DMS153 treated with DMSO at 0.1 percent for 48 hours (cell line): ENCODE results near the gene CASP7.

ENCODE experiments used
- DNase-seq: peaks from one replicate; lab custom pipeline; 2025; ENCODE audit not compliant: unreplicated experiment; lab: John Stamatoyannopoulos, UW

Gene CASP7

DNA sequence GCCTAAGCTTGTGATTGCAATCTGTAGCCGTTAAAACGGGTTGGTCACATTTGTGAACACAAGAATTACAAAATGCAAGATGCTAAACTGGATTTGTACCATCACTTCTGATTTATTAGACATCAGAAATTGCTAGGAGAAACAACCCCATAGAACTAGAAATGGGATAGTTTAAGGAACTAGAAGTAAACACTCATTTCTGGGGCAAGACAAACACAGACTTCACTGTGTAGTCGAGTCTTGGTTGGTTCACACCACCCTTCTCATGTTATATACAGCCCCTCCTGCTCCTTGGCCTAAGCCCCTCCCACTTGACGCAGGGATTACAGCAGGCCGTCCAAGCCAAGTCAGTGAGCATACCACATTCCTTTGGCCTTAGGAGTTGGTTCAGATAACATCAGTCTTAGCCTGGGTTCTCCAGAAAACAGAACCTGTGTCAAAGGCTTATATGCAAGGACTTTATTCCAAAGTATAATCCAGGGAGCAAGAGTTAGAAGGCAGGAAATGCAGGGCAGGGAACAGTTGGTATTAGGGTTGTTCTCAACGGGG is 13.8 kb upstream of the CASP7 start:
- DNase-seq: no peak

DNA sequence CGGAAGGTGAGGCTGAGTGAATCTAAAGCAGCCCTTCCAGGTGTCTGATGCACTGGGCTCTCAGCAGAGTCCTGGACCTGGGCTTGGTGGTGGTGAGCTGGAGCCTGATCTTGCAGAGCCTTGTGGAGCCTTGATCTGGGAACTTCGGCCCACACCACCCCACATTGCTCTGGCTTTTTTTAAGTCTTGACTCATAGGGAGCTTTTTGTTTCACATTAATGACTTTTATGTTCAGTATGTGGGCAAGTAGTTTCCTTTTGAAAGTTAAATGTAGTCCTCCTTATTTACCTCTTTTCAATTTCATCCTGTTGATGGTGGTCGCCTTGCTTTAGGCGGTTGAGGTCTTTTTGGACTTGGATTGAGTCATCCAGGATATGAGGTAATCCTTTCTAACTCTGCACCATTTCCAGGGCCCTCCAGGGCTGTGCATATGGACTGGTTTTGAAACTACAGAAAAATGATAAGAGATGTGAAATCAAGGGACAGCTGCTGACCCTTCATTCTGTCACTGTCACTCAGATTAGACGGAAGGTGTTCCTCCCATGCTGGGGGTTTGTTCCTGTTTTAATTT is 12.9 kb upstream of the CASP7 start:
- DNase-seq: no peak

DNA sequence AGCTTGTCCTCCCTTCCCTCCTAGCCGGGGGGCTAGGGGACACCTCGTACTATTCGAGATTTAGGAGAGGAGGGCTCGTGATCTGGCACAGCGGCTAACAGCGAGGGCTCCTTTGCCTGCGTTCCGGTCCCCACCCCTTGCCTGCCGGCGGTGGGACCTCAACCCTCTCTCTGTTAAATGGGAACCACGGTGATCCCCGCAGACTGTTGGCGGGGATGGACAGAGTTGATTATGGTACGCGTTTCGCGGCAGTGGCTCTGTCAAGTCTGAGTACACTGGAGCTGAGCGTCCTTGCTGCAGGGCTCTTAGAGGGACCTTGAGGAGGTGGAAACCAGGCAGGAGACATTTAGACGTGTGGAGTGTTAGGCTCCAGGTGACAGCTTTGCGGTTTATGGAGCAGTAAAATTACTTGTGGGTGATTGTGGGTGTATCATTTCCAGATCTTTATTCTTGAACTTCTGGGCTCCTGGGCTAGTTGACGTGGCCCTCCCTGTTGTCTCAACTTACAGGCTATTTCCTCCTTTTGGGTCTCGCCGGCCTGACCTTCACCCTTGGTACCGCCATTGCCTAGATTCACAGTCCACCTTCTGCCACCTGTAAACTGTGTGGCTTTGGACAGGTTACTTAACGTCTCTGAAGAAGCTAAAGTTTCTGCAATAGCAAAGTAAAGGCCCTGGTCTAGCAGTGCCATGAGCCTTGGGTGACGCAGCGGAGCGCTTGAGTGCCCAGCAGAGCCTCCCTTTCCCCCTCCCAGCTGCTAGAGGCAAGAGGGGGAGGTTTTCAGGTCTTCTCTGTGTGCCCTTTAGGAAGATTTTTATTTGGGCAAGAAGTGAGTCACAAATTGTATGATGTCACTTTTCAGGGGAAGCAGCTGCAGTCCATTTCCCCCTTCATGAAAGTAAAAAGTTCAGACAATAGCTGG is 739 bp downstream of the CASP7 start:
- DNase-seq: peak; percentile 23

DNA sequence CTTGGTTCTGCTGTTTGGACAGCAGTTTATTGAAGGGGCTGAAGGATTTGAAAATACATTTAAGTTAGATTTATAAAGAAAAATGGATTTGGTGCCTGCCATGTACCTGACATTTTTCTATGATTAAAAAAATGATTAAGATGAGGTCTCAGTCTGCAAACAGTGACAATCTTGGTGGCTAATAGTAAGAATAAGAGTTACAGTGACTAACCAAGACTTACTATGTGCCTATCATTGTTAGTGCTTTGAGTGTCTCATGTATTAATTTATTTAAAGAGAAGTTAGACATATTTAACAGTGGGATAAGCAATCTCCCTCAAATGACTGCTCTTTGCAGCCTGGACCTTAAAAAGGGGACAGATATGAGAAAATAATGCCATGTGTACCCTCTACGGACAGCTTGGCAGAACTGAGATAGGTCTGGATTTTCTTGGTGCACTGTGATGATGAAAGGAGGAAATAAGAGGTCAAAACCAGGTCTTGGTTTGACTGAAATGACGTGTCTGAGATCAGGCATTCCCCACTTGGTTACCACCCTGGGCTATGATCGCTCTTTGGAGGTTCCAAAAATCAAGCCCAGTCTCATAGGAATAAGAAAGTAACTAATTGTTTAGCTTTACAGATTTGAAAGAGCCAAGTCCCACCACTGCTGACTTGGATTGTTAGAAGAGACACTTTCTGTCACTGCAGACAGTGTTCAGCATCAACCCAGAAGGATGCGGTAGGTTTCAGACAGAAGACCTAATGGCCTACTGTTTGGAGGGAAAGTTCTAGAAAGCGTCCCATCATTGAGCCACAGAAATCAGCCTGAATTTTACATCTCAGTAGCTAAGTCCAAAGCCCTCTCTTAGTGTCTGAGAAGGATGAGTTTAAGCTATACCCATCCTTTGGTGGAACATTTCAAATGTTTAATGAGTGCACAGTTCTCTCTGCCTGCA is 2.1 kb downstream of the CASP7 start:
- DNase-seq: no peak

DNA sequence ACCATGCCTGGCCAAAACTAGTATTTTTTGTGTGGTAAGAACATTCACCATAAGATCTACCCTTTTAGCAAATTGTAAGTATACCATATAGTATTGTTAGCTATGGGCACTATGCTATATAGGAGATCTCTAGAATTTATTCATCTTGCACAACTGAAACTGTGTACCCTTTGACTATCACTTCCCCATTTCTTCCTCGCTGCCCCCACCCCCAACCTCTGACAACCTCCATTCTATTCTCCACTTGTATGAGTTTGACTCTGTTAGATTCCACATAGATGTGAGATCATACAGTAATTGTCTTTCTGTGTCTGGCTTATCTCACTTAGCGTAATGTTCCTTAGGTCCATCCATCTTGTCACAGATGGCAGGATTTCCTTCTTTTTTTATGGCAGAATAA is 3.6 kb downstream of the CASP7 start:
- DNase-seq: no peak

DNA sequence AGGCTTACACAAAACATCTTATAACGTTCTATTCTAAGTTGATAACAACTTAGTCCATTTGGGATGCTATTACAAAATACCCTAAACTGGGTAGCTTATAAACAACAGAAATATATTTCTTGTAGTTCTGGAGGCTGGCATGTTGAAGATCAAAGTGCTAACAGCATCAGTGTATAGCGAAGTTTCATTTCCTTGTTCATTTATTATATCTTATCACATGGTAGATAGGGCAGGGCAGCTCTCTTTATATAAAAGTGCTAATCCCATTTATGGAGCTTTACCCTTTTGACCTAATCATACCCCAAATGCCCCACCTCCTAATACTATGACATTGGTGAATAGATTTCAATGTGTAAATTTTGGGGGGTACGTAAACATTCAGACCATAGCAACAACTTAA is 6.3 kb downstream of the CASP7 start:
- no peak for DNase-seq

DNA sequence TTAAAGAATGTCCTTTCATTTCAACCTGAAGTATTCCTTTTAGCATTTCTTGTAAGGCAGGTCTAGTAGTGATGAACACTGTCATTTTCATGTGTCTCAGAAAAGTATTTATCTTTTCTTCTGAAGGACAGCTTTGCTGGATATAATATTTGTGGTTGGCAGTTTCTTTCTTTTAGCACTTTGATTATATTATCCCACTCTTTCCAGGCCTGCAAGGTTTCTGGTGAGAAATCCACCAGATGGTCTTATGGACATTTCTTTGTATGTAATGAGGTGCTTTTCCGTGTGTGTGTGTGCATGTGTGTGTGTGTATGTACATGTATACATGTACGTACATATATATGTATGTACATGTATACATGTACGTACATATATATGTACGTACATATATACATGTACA is 7.3 kb downstream of the CASP7 start:
- DNase-seq: no peak

DNA sequence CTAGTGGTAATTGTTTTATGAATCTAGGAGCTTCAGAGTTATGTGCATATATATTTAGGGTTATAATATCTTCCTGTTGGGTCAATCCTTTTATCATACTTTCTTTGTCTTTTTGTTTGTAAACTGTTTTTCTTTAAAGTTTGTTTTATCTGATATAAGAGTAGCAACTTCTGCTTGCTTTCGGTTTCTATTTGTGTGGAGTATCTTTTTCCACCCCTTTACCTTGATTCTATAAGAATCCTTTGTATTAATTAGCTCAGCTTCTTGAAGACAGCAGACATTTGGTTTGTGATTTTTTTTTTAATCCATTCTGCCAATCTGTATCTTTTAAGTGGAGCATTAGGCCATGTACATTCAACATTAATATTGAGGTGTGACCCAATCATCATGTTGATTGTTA is 9.3 kb downstream of the CASP7 start:
- no peak for DNase-seq

DNA sequence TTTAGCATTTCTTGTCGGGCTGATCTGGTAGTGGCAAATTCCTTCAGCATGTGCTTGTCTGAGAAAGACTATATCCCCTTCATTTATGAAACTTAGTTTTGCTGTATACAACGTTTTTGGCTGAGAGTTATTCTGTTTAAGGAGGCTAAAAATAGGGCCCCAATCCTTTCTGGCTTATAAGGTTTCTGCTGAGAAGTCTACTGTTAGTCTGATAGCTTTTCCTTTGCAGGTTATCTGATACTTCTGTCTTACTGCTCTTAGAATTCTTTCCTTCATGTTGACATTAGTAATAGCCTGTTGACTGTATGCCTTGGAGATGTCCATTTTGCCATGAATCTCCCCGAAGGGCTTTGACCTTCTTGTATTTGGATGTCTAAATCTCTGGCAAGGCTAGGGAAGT is 9.9 kb downstream of the CASP7 start:
- DNase-seq: no peak

DNA sequence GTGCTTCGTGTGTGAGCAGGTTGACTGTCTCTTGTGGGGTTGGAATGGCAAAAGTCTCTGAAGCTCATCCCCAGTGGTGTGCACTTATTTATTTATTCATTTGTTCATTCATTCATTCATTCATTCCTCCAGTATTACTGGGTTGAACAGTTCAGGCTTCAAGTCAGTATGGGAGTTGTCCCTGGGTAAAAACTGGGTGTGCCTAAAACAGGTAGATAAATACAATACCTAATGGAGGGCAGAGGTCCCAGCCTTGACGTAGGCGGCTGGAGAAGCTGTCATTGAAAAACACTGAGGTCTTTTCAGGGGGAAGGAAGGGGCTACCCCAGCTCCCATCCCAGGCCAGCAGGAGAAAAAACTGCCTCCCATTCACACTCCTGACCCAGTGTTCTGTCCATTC is 11.0 kb downstream of the CASP7 start:
- no peak for DNase-seq

DNA sequence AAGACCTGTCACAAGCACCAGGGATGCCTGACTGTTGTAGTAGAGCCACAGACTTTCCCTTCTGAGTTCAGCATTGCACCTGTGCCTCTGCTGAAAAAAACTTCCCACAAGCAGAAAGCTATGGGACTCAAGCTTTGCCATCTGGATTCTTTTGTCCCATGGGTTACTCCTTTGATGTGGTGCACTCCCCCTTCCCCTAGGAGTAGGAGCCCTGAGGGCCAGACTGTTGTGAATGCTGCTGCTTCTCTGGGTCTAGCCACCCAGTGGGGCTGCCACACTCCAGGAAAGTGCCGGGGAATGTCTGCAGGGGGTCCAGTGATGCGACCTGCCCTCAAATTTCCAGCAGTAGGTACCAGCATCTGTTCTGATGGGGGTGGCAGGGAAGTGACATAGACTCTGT is 11.7 kb downstream of the CASP7 start:
- DNase-seq: no peak

DNA sequence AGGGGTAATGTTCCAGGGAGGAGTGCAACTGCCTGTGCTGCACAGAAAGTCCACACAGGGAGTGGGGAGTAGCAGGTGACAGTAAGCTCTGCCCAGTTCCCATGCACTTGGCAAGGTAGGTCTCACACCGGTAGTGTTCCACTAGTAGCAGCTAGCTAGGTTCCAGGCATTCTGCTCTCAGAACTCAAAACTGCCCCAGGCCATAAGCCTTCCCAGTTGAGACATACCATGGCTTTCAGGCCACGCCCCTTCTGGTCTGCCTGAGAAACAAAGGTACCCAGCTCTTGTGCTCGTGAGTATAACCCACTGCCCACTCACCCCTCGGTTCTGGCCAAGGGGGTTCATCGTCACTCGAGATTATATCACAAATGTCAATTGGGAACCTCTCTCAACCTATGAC is 12.6 kb downstream of the CASP7 start:
- DNase-seq: no peak

DNA sequence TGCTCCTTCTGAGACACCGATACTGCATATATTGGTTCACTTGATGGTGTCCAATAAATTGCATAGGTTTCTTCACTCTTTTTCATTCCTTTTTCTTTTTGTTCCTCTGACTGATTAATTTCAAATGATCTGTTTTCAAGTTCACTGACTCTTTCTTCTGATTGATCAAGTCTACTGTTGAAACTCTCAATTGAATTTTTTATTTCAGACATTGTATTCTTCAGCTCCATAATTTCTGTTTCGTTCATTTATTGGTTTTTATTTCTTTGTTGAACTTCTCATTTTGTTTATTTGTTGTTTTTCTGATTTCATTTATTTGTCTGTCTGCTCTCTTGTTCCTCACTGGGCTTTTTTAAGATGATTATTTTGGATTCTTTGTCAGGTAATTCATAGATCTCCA is 13.6 kb downstream of the CASP7 start:
- DNase-seq: no peak

DNA sequence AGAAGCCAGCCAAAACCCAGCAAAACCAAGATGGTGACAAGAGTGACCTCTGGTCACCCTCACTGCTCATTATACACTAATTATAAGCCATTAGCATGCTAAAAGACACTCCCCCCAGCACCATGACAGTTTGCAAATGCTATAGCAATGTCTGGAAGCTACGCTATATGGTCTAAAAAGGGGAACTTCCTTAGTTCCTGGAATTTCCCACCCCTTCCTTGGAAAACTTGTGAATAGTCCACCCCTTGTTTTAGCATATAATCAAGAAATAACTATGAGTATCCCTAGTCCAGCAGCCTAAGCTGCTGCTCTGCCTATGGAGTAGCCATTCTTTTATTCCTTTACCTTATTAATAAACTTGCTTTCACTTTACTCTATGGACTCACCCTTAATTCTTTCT is 16.0 kb downstream of the CASP7 start:
- DNase-seq: no peak

DNA sequence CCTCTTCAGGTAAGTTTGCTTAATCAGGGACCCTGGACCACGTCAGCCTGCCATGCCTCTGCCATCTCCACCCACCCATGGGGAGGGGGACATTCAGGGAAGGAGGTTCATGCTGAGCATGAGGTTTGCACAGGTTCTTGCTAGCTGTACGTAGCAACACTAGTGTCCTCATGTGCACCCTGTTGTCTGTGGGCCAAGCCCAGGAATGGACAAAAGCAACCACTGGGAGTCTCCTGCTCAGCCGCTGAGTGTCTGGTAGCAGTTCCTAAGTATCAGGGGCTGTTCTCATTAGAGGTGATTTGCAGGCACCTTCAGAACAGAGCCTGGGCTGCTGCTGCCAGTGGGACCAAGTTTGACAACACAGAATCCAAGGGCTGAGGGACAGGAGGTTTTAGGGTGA is 17.9 kb downstream of the CASP7 start:
- DNase-seq: no peak

DNA sequence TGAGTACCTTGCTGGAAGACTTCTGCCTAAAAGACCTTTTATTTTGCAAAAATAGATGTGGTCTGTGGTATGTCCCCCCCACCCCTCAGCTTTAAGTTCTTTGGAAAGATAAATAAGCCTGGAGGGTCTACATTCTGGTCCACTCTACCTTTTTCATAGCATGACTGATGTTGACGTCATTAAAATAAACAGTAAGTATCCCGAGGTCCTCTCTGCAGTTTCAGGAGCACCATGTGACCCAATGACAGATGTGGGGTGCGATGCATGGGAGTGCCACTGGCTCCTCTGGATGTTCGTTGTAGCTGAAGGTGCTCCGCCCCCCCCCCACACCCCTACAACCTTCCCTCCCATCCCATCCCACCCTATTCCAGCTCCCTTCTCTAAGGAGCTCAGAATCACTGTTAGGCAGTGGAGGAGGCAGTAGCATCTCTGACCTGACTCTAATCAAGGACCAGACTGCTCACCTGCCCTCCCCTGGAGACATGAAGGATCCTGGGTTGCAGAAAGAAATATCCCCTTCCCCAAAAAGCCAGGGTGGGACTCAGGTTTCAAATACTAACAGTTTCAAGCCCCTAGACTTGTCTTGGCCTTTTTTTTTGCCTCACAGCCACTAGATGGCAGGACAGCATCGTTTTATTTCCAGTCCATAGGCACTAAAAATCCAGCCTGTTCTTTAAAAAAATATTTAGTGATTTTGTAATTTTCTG is 25.1 kb downstream of the CASP7 start:
- DNase-seq: peak; percentile 3

DNA sequence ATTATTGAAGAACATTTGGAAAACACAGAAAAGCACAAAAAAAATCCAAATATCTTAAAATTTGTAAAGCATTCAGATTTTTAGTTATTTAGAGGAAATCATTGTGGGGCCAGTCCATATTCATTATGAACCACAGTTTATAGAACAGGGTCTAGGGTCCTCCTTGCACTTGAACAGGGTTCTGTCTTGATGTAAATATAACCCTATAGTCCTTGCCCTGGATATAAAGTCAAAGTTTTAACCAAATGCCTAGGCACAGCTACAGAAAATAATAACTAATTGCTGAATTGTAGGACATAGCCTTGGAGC is 25.6 kb downstream of the CASP7 start:
- DNase-seq: no peak

DNA sequence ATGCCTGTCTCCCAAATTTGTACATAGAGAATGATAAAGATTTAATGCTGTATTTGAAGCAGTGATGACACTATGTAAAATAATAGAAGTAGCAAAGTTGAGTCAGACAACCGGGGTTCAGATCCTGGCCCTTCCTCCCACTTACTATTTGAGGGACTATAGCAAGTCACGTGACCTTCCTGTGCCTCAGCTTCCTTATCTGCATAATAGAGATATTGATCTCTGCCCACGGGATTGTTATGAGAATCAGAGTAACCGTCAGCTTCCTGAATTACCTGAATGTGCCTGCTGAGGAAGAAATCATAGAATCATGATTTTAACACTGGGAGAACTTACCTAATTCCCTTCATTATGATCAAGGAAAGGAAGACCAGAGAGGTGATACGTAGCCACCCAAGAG is 26.9 kb downstream of the CASP7 start:
- no peak for DNase-seq

DNA sequence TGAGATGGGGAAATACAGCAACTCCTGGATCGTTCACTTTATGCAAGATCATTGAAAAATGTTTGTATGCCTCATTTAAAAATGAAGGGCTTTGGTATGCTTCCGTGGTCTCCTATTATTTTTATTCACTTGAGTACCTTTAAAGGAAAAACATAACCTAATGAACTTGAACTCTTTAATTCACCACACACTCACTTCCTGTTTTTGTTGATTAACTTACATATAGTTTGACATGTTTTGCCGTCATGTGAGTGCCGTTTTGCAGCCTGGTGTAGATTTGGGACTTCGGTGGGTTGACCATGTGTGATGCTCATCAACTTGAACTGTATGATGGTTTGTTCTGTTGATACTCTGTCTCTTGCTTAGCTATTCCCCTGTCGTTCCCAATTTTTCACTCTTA is 28.9 kb downstream of the CASP7 start:
- no peak for DNase-seq

DNA sequence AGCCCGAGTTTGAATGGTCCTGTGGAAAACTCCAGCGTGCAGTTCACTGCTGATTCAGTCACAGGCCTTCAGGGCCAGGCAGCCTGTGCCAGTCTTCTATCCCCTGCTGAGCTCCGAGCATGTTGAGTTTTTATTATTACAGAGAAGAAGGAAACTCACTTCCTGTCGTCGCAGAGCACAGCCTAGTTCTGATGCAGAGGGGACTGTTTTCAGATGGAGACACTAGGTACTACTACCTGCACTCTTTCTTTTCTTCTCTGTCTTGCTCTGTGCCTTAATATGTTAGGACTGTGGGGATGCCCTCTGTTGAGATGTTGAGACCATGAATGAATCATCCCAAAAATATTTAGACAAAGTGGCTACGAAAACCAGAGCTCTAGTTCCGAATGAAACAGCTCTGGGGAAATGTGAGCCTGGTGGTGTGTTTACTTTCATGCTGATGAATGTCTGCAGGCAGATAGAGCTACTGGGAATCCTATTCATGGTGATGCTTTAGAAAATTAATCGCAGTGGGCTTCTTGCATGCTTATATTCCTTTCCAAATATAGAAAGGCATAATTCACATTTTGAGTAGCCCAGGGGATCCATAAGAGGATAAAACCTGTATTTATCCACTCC is 29.6 kb downstream of the CASP7 start:
- peak; percentile 59 for DNase-seq

DNA sequence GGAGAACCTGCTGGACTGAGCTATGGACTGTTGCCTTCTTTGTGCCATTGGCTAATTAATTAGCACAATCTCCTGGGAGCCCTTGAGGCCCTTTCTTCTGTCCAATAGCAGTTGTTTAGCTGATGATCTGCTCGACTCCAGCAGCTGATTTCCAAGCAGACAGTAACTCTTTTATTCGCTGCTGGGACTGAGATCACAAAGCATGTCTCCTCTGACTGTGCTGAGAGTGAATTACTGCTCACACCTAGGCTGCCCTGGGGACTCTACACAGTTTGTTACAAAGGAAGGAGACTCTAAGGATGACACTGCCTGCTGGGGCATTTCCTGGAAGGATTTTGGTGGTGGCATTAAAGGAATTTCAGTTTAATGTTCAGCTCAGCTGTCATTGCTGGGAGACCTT is 31.4 kb downstream of the CASP7 start:
- DNase-seq: no peak
